BJ (cell line): Measurements from ENCODE around the gene CTBP1. TPM values are rescaled to one million over a fixed set of nuclear protein-coding genes. Genes with fewer than 3 reads are reported as not detected.

Experiments used
- CTCF ChIA-PET: fragments of 350-600 bp; formaldehyde crosslinking; extraction: SDS; loops from one replicate; lab custom pipeline; 2021; ENCODE audit warnings: antibody characterized with exemption, inconsistent platforms; lab: Yijun Ruan, JAX
- POLR2A ChIA-PET: fragments of 300-600 bp; sonication (Branson Sonifier 250); formaldehyde crosslinking; extraction: SDS; loops from one replicate; lab custom pipeline; 2021; ENCODE audit warnings: antibody characterized with exemption; lab: Charles Lee
- DNase-seq: peaks from one replicate; pipeline ENCODE4 v3.0.0-alpha.2; 2011; ENCODE audit warnings: low read depth
- H3K27me3 ChIP-seq: 2 replicates; pipeline ENCODE4 v1.6.0; 2011; ENCODE audit warnings: low read length; ENCODE audit not compliant: control insufficient read depth, insufficient read depth
- H3K36me3 ChIP-seq: 2 replicates; pipeline ENCODE4 v1.5.1; 2011; ENCODE audit warnings: low read length; ENCODE audit not compliant: control insufficient read depth, insufficient read depth
- H3K4me3 ChIP-seq: 2 replicates; pipeline ENCODE4 v1.5.1; 2011; ENCODE audit warnings: low read depth, mild to moderate bottlenecking, control low read depth, low read length
- CTCF ChIP-seq: IDR thresholded peaks from 2 replicates; pipeline ENCODE4 v1.5.1; 2011; ENCODE audit warnings: low read depth, mild to moderate bottlenecking, control low read depth, inconsistent platforms, low read length, moderate library complexity; ENCODE audit not compliant: insufficient read depth
- polyA plus RNA-seq: library from polyadenylated mRNA; depleted of rRNA; stranded (reverse); fragments of >200 nt; gene quantifications from 2 replicates; pipeline ENCODE4 v1.2.3, GENCODE V29; 2011

CTBP1 gene
- polyA plus RNA-seq, 1 experiment = 106 TPM

- Histone ChIP-seq H3K36me3 (peaks cover 8% of the 10 kb centered on the region), H3K4me3 (no peak overlapping the region), H3K27me3 (no peaks in the 10 kb centered on the region)
- DNase-seq = no peak
- POLR2A ChIA-PET = no interaction called here
- CTCF ChIA-PET = interaction anchor here (0.9 to 3.8 kb wide), 4 partner anchors 14 to 61 kb away, joined by 3 to 31 read pairs (median 4); no protein-coding TSS in a partner anchor
- TF ChIP-seq CTCF = no peak
Observed at GRCh38 chr4:1206299-1207156, 42.4 kb downstream of the CTBP1 start.

GRCh38 chr4:1205586-1206298, 43.2 kb downstream of the CTBP1 start:
- ChIA-PET CTCF (interaction anchor here (0.7 to 1.3 kb wide), 3 partner anchors 24 to 62 kb away, joined by 3 read pairs; no protein-coding TSS in a partner anchor), POLR2A (no interaction called here)
- no peak overlapping the region for H3K4me3 ChIP-seq
- TF ChIP-seq CTCF = no peak
- H3K36me3 ChIP-seq = peaks cover 2% of the 10 kb centered on the region; the same call in 1 of the 2 replicates
- no peaks in the 10 kb centered on the region for H3K27me3 ChIP-seq
- no peak for DNase-seq

GRCh38 chr4:1204828-1205585, 43.9 kb downstream of the CTBP1 start:
- H3K27me3 ChIP-seq = no peaks in the 10 kb centered on the region
- no peak for TF ChIP-seq CTCF
- DNase-seq = no peak
- H3K4me3 ChIP-seq = no peak overlapping the region
- no peaks in the 10 kb centered on the region for H3K36me3 ChIP-seq
- ChIA-PET POLR2A (no interaction called here), CTCF (interaction anchor here (0.7 to 1.3 kb wide), 2 partner anchors 39 to 63 kb away, joined by 3 read pairs; no protein-coding TSS in a partner anchor)

- no peak for TF ChIP-seq CTCF
- Histone ChIP-seq H3K4me3 (no peak overlapping the region), H3K36me3 (no peaks in the 10 kb centered on the region), H3K27me3 (no peaks in the 10 kb centered on the region)
- ChIA-PET POLR2A (no interaction called here), CTCF (interaction anchor here (1.3 kb wide), 1 partner anchor 64 kb away, joined by 3 read pairs; no protein-coding TSS in a partner anchor)
- DNase-seq = no peak
Observed at GRCh38 chr4:1204286-1204827, 44.6 kb downstream of the CTBP1 start.
